Right ventricle myocardium inferior (tissue), 1 donor: ENCODE results near the gene PRRT2. TPM values are rescaled to one million over a fixed set of nuclear protein-coding genes. Genes with fewer than 3 reads are reported as not detected.

Experiments used
- total RNA-seq: library from RNA; stranded (reverse); fragmentation: NEBNext Ultra II Directional; extraction: Animal tissue kit (Norgen Biotek cat#: 25700); gene quantifications from one replicate; pipeline ENCODE4 v1.2.1, GENCODE V29; 2021
- donor health status: DM: no; HTN: yes; CAD: no; lungs with severe emphysema.

PRRT2 gene
- total RNA-seq, 1 donor from 2014 or later, result 3.2 TPM

Other genes starting within 250 kb of the PRRT2 start
- 1.3 TPM for gene SPN, start 148.9 kb upstream of the PRRT2 start, total RNA-seq
- gene QPRT, start 133.0 kb upstream of the PRRT2 start, total RNA-seq, result 29.2 TPM
- 0.73 TPM for gene C16orf54, start 66.2 kb upstream of the PRRT2 start, total RNA-seq
- gene ZG16, start 33.9 kb upstream of the PRRT2 start, total RNA-seq, result not detected
- gene KIF22, start 21.4 kb upstream of the PRRT2 start, total RNA-seq, result 53.3 TPM
- 92.0 TPM for gene MAZ, start 5.7 kb upstream of the PRRT2 start, total RNA-seq
- gene PAGR1, start 4.0 kb downstream of the PRRT2 start, total RNA-seq, result 15.6 TPM
- 51.5 TPM for gene MVP, start 8.3 kb downstream of the PRRT2 start, total RNA-seq
- gene CDIPT, start 51.0 kb downstream of the PRRT2 start, total RNA-seq, result 65.8 TPM
- 0.43 TPM for gene SEZ6L2, start 87.4 kb downstream of the PRRT2 start, total RNA-seq
- 0.19 TPM for gene ASPHD1, start 88.3 kb downstream of the PRRT2 start, total RNA-seq
- gene KCTD13, start 114.0 kb downstream of the PRRT2 start, total RNA-seq, result 8.0 TPM
- 74.4 TPM for gene TMEM219, start 149.9 kb downstream of the PRRT2 start, total RNA-seq
- 32.7 TPM for gene TAOK2, start 161.7 kb downstream of the PRRT2 start, total RNA-seq
- gene HIRIP3, start 183.4 kb downstream of the PRRT2 start, total RNA-seq, result 20.2 TPM
- 32.4 TPM for gene INO80E, start 184.0 kb downstream of the PRRT2 start, total RNA-seq
- 0.35 TPM for gene DOC2A, start 198.8 kb downstream of the PRRT2 start, total RNA-seq
- not detected for gene C16orf92, start 211.0 kb downstream of the PRRT2 start, total RNA-seq
- gene TLCD3B, start 219.1 kb downstream of the PRRT2 start, total RNA-seq, result not detected